Caco-2 (cell line): ENCODE measurements around the gene KIF26B. TPM values are rescaled to one million over a fixed set of nuclear protein-coding genes. Genes with fewer than 3 reads are reported as not detected.

Experiments used
- BruUV-seq: library from RNA; stranded (reverse); fragments of 400-500 nt; replicated peaks from 2 replicates; lab custom pipeline; 2021; lab: Mats Ljungman, UMichigan
- CTCF ChIA-PET: fragments of 300-600 bp; sonication (Branson Sonifier 250); formaldehyde crosslinking; loops from one replicate; lab custom pipeline; 2022; ENCODE audit warnings: antibody characterized with exemption; lab: Charles Lee
- POLR2A ChIA-PET: fragments of 300-600 bp; sonication (Branson Sonifier 250); formaldehyde crosslinking; loops from one replicate; lab custom pipeline; 2022; ENCODE audit warnings: antibody characterized with exemption; lab: Charles Lee
- DNase-seq, 2 experiments: peaks; one replicate each; pipeline versions ENCODE4 v3.0.0 to v3.0.0-alpha.2; 2020 to 2022
- H3K27me3 ChIP-seq: replicated peaks from 2 replicates; pipeline ENCODE4 v1.6.0; 2011; ENCODE audit warnings: low read length; ENCODE audit not compliant: control insufficient read depth, insufficient read depth
- H3K36me3 ChIP-seq: 2 replicates; pipeline ENCODE4 v1.5.1; 2011; ENCODE audit warnings: low read length; ENCODE audit not compliant: control insufficient read depth, insufficient read depth
- H3K4me1 ChIP-seq: fragments of 250-450 bp; sonication (Bioruptor Pico); 2 replicates; pipeline ENCODE4 v1.5.1; 2020; ENCODE audit warnings: mild to moderate bottlenecking
- H3K4me3 ChIP-seq: 2 replicates; pipeline ENCODE4 v1.5.1; 2011; ENCODE audit warnings: low read depth, mild to moderate bottlenecking, control low read depth, low read length
- H3K9me3 ChIP-seq: fragments of 250-450 bp; sonication (Bioruptor Pico); 2 replicates; pipeline ENCODE4 v1.5.1; 2020; ENCODE audit warnings: mild to moderate bottlenecking, moderate library complexity
- H3K27ac Mint-ChIP-seq: one replicate; pipeline ENCODE4 v1.8.0; 2022; ENCODE audit warnings: mixed read lengths; ENCODE audit not compliant: unreplicated experiment
- H3K27me3 Mint-ChIP-seq: one replicate; pipeline ENCODE4 v1.8.0; 2022; ENCODE audit warnings: mixed read lengths; ENCODE audit not compliant: insufficient read depth, unreplicated experiment
- H3K36me3 Mint-ChIP-seq: one replicate; pipeline ENCODE4 v1.8.0; 2022; ENCODE audit warnings: mild to moderate bottlenecking, mixed read lengths; ENCODE audit not compliant: insufficient read depth, unreplicated experiment
- H3K4me1 Mint-ChIP-seq: one replicate; pipeline ENCODE4 v1.8.0; 2022; ENCODE audit warnings: low read depth, mixed read lengths; ENCODE audit not compliant: unreplicated experiment
- H3K4me3 Mint-ChIP-seq: one replicate; pipeline ENCODE4 v1.8.0; 2022; ENCODE audit warnings: mild to moderate bottlenecking, moderate library complexity, mixed read lengths; ENCODE audit not compliant: unreplicated experiment
- H3K9me3 Mint-ChIP-seq: one replicate; pipeline ENCODE4 v1.8.0; 2022; ENCODE audit warnings: mixed read lengths; ENCODE audit not compliant: unreplicated experiment
- intact Hi-C: fragments of 100-400 bp; cut with micrococcal nuclease; formaldehyde crosslinking; loops from one replicate; pipeline ENCODE4 v1.10.0; 2022; ENCODE audit not compliant: unreplicated experiment
- total RNA-seq: library from RNA; stranded (reverse); gene quantifications from 2 replicates; pipeline ENCODE4 v1.2.3, GENCODE V29; 2022
- TF ChIP-seq, protein P1 (sequence below), 2 experiments: fragments of 200-600 bp in 1 of 2; IDR thresholded peaks; 1 replicate in 1 of 2; 2 replicates in 1 of 2; pipeline versions ENCODE4 v1.5.1 to v1.8.0; 2011 to 2022; ENCODE audit warnings: antibody characterized with exemption in 1 of 2, control low read depth in 1 of 2, inconsistent platforms in 1 of 2, low read depth in 1 of 2, low read length in 1 of 2, mild to moderate bottlenecking in 1 of 2, moderate library complexity in 1 of 2; ENCODE audit not compliant: insufficient read depth in 1 of 2, severe bottlenecking in 1 of 2, unreplicated experiment in 1 of 2

The KIF26B gene
- total RNA-seq, 1 experiment from 2014 or later, result 4.9 TPM

DNA sequence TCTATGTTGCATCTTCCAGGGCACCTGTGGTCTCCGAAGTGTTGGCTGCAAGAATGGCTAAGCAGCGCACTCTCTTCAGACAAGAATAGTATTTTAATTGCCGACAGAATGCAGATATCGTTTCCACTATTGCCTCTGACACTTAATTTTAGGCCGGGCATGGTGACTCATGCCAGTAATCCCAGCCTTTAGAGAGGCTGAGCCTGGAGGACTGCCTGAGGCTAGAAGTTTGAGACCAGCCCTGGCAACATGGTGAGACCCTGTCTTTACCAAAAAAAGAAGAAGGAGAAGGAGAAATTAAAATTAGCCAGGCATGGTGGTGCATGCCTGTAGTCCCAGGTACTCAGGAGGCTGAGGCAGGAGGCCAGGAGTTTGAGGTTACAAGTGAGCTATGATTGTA, 306.9 kb downstream of the KIF26B start:
- intact Hi-C loops, result no loop called here
- no peaks in the 10 kb centered on the region for H3K9me3 ChIP-seq
- H3K36me3 ChIP-seq, result no peaks in the 10 kb centered on the region
- CTCF ChIA-PET, result no interaction called here
- no TSS peak for BruUV-seq
- no peak overlapping the region for H3K4me3 ChIP-seq
- TF ChIP-seq, protein P1, sequence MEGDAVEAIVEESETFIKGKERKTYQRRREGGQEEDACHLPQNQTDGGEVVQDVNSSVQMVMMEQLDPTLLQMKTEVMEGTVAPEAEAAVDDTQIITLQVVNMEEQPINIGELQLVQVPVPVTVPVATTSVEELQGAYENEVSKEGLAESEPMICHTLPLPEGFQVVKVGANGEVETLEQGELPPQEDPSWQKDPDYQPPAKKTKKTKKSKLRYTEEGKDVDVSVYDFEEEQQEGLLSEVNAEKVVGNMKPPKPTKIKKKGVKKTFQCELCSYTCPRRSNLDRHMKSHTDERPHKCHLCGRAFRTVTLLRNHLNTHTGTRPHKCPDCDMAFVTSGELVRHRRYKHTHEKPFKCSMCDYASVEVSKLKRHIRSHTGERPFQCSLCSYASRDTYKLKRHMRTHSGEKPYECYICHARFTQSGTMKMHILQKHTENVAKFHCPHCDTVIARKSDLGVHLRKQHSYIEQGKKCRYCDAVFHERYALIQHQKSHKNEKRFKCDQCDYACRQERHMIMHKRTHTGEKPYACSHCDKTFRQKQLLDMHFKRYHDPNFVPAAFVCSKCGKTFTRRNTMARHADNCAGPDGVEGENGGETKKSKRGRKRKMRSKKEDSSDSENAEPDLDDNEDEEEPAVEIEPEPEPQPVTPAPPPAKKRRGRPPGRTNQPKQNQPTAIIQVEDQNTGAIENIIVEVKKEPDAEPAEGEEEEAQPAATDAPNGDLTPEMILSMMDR (IDR thresholded peaks at IDR 0.05; ENCODE audit: insufficient read depth in 1 of 2, low read depth in 1 of 2, low read length in 1 of 2, severe bottlenecking in 1 of 2, unreplicated experiment in 1 of 2), result no peak
- Mint-ChIP-seq H3K4me3 (no peak overlapping the region), H3K27ac (no peak overlapping the region), H3K4me1 (peaks cover 18% of the 10 kb centered on the region), H3K9me3 (no peaks in the 10 kb centered on the region), H3K27me3 (no peaks in the 10 kb centered on the region), H3K36me3 (no peaks in the 10 kb centered on the region)
- no peaks in the 10 kb centered on the region for H3K27me3 ChIP-seq
- peaks cover 16% of the 10 kb centered on the region for H3K4me1 ChIP-seq
- POLR2A ChIA-PET, result no interaction called here
- no peak for DNase-seq

DNA sequence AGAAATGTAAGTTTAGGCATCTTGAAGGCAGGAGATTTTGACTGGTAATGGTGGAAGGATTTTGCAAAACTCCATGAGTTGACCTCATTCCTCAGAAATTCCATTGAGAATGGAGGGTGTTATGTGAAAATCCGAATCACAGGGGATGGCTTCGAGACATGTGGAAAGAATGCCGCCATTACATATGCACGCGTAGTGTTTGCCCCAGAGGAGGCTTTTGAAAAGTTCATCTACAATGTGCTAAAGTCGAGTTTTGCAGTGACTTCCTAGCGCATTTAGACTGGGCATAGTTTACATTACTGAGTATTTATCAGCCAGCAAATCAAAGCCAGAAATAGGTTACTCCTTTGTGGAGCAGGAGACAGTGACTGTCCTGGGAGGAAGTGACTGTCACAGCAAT, 307.4 kb downstream of the KIF26B start:
- BruUV-seq, result no TSS peak
- TF ChIP-seq, protein P1 (IDR thresholded peaks at IDR 0.05; ENCODE audit: insufficient read depth in 1 of 2, low read depth in 1 of 2, low read length in 1 of 2, severe bottlenecking in 1 of 2, unreplicated experiment in 1 of 2), result no peak
- H3K4me1 Mint-ChIP-seq, result peaks cover 18% of the 10 kb centered on the region
- H3K36me3 Mint-ChIP-seq, result no peaks in the 10 kb centered on the region
- Histone ChIP-seq H3K4me1 (peaks cover 20% of the 10 kb centered on the region), H3K36me3 (no peaks in the 10 kb centered on the region), H3K9me3 (no peaks in the 10 kb centered on the region), H3K27me3 (no peaks in the 10 kb centered on the region), H3K4me3 (no peak overlapping the region)
- H3K9me3 Mint-ChIP-seq, result no peaks in the 10 kb centered on the region
- intact Hi-C loops, result no loop called here
- POLR2A ChIA-PET, result no interaction called here
- no peak overlapping the region for H3K4me3 Mint-ChIP-seq
- CTCF ChIA-PET, result no interaction called here
- no peak overlapping the region for H3K27ac Mint-ChIP-seq
- no peak for DNase-seq
- no peaks in the 10 kb centered on the region for H3K27me3 Mint-ChIP-seq

DNA sequence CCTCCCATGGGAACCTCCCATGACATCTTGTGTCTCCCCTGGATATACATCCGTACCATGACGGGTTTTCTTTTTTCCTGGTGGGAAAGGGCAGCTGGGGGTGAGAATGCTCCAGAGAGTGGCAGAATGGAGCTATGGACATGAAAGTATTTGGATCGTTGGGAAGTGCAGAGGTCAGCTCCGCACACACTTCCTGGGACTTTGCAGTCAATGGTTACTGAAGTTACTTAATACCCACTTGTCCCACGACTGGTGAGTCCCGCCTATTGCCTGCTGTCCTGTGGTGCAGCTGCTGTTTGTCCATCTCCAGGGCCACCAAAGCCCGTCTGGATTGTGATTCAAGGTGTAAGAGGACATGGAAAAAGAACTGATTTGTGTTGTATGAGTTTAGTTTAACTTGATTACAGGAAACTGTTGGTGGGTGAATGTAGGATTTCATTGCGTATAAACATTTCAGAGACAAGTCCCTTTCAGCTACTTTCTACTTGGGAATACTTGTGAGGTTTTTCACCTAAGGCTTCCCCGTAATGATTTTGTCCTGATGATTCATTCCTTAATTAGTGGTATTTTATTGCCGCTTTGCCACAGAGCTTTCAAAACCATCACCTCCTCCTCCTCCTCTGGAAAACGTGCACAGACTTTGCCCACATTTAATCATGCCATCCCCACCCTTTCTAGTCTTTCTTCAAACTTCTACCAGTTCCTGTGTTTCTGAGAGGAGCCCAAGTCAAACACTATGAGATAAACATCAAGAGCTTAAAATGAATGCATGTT, 308.8 kb downstream of the KIF26B start:
- ChIA-PET CTCF (no interaction called here), POLR2A (no interaction called here)
- H3K4me1 ChIP-seq, result peaks cover 25% of the 10 kb centered on the region
- Mint-ChIP-seq H3K27ac (peak overlapping the region; percentile 69), H3K27me3 (no peaks in the 10 kb centered on the region), H3K36me3 (no peaks in the 10 kb centered on the region), H3K4me1 (peaks cover 24% of the 10 kb centered on the region), H3K4me3 (no peak overlapping the region), H3K9me3 (no peaks in the 10 kb centered on the region)
- no peak overlapping the region for H3K4me3 ChIP-seq
- H3K27me3 ChIP-seq, result no peaks in the 10 kb centered on the region
- no peaks in the 10 kb centered on the region for H3K9me3 ChIP-seq
- intact Hi-C loops, result no loop called here
- TF ChIP-seq, protein P1 (IDR thresholded peaks at IDR 0.05; ENCODE audit: insufficient read depth in 1 of 2, low read depth in 1 of 2, low read length in 1 of 2, severe bottlenecking in 1 of 2, unreplicated experiment in 1 of 2), result no peak
- DNase-seq, result no peak
- no peaks in the 10 kb centered on the region for H3K36me3 ChIP-seq
- BruUV-seq, result no TSS peak
